ENCODE data around the gene C4orf54.

The C4orf54 gene

DNA sequence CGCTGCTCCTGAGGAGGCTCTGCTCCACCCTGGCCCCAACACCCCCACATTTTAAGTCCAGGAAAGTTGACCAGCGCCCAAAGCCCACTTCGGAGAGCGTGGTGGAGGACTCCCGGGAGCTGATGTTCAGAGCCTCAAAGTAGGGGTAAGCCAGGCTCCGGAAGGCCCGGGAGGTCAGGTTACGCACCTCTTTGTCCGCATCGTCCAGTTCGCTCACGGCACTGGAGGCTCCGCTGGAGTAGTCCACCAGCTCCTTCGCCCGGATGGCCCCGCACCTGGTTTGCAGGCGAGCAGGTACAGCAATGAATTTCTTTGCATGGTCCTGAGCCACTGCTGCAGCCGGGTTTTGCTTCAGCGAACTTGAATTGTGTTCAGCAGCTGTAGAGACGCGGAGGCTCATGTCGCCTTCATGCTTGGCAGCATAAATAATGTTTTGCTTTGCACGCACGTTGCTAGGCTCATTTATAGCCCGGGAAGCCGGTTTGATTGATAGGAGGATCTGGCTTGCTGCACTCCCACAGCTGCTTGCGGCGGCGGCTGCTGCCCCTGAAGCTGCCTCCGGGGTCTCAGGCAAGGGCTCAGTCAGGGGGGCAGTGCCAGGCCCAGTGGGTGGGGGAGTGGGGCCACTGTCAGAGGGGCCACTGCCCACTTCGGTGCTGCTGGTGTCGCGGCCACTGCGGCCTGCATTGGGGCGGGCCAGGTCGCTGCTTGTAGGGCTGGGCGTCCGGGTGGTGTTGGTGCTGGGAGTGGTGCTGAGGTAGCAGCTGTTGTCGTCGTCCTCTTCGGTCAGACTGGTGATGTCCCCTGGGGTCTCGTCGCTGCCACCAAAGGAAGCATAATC lies 4.8 kb downstream of the C4orf54 start:
- DNase-seq (ENCODE audit: low read depth): no peak

DNA sequence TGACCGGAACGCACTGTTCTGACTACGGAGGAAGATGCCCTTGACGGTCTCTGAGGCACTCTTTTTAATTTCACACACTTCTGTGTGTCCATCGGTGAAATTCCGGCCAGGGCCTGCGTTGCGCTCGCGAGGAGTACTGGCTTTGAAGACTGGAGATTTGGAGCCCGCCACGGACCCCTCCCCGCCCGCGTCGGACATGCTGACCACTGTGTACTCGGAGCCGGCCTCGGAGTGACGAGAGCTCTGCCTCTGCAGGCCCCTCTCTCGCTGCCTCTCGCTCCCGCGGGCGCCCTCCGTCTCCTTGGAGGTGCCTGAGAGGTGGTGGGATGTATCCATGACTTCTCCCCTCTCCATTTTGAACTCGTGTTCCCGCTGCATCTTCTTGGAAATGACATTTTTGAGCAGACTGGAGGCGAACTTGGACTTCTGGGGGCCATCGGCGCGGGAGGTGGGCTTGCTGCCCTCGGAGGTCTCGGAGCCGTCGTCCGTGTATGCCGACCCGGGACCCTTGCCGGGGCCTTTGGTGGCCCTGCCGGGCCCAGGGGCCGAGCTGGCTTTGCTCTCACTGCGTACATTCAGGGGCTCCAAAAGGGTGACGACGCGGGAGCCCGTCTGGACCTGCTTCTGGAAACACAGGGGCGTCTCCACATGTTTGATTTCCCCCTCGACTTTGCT lies 5.7 kb downstream of the C4orf54 start:
- no peak for DNase-seq (ENCODE audit: low read depth)

DNA sequence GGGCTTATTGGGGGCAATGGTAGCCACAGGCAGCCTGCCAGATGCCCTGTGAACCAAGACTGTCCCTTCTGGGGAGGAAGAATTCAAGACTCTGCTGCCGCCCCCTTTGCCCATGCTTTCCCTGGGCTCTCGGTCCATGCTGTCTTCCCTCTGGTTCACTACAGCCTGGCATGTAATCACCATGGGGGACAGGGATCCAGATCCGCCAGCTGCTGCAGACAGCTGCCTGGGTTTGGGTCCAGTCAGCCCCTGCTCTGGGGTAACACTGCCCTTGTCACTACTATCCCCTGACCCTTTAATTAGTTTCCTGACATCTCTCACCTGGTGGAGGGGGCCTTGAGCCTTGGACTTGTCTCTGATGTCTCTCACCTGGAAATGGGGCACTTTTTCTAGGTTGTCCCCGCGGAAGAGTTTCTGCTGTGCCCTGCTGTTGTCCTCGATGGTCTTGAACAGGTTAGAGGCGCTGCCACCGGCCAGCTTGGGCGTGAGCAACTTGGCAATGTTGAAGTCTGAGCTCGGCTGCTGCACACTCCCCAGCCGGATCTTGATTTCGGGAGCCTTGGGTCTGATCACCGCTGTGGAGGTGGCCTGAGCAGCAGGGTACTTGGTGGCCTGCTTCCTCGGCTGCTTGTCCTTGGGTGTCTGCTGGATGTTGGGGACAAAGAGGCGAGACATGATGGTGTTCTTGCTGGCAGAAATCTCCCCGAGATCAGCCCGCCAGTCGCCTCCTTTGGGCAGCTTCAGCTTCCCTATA lies 6.4 kb downstream of the C4orf54 start:
- DNase-seq (ENCODE audit: low read depth): no peak

DNA sequence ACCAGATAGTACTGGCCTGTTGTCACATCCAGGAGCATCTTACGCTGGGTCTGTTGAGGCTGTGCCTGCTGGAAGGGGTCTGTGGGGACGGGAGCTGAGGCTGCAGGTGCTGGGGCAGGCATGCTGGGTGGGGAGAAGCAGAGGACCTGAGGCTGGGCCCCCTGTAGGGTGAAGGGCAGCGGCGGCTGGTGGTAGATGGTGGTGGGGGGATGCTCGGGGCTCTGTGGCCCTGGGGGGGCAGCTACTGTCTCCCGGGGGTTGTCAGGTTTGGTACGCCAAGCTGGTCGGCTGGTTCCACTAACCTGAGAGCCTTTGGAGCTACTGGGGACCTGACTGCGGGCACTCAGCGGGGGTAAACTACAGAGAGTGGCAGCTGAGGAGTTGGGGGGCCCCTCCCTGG lies 7.8 kb downstream of the C4orf54 start:
- no peak for DNase-seq (ENCODE audit: low read depth)

DNA sequence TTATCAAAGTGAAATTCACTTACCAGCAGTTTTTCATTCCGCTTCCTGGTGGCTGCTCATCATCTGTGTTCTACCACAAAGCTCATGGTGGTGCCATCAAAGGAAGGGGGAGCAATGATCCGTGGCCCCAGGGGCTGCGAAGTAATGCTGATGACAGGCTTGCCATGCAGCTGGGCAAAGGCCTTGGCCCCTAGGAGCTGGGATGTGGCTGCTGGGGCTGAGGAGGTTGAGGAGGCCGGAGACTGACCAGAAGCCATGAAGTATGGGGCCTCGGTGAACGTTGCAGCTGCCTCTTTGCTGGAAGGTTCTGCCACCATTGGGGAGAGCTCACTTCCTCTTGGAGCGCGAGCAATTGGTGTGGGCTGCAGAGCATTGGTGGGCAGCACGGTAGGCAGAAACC lies 8.4 kb downstream of the C4orf54 start:
- no peak for DNase-seq (ENCODE audit: low read depth)

DNA sequence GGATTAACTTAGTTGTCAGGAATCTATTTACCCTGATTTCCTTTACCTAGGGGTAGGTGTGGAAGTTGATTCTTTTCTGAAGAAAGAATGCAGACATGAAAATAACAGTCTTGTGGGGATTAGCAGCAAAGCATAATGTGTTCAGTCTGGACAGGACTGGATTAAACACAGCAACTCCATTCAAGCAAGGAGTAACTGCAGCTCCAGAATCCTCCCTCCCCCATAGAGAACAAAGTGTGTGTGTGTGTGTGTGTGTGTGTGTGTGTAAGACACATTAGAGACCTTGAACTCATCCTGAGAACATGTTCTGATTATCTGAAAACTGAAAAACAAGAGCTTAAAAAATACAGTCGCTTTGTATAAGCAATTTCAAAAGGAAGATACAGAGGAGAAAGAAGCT lies 9.3 kb downstream of the C4orf54 start:
- no peak for DNase-seq (ENCODE audit: low read depth)

DNA sequence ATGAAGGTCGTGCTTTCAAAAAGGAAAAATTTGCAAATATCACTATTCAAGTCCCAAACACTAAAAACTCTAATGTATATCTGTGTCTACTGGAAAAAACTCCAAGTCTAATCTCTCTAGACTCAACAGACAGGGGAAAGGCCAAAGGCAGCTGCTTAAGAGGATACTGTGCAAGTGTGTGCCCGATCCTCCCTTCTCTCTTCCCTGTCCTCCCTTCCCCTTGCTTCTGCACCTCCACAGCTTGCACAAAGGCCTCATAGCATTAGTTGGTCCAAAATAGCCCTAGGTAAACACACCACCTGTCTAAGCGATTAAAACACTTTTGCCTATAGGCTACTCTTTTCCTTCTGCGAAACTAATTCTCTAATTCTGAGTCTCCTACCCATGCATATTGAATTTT lies 10.6 kb downstream of the C4orf54 start:
- no peak for DNase-seq (ENCODE audit: low read depth)

DNA sequence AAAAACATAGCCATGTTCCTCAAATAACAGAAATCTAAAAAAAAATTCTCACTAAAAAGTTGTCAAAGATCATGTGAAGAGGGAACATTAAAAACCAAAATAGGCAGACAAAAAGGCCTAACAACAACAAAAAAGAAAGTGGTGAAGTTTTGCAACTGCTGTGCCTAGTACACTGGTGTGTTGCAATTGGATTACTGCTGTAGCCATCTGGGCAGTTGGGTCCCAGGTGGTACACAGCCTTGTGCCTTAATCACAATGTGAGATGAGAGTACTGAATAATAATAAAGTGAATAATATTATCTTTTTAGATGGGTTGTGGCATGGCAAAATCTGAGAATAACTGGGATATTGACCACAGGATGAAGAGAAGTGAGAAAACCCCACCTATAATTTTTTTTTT lies 12.0 kb downstream of the C4orf54 start:
- no peak for DNase-seq (ENCODE audit: low read depth)

DNA sequence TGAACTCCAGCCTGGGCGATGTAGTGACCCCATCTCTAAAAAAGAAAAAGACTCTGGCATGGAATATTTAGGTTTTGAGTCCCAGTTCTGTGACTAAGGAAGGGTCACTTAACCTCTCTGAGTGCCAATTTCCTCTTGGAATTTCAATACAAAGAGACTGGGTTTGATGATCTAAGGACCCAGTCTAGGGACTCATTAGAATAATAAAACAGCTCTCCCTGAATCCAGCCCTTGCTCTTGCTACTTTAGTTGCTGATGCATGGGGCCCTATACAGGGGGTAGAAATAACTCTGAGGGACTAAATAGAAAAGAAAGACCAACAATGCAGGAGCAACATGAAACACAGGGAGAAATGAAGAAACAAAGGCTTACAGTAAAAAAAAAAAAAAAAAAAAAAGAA lies 12.6 kb downstream of the C4orf54 start:
- no peak for DNase-seq (ENCODE audit: low read depth)

DNA sequence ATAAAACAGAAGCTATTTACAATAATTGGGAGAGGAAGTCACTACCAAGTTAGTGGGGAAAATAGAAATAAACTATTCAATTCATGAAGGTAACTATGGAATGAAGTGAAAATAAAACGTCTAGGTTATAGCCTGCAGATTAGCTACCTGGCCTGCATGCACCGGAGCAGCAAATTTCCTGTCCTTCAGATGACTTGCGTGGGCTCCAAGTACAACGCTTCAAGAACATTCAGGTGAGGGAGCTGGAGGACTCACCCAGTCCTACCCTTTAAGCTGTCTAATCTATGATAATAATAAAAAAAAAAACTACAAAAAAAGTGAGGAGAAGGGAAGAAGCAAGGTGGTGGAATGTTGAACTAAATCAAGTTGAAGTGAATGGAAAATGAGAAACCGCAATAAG lies 13.2 kb downstream of the C4orf54 start:
- DNase-seq (ENCODE audit: low read depth): no peak

DNA sequence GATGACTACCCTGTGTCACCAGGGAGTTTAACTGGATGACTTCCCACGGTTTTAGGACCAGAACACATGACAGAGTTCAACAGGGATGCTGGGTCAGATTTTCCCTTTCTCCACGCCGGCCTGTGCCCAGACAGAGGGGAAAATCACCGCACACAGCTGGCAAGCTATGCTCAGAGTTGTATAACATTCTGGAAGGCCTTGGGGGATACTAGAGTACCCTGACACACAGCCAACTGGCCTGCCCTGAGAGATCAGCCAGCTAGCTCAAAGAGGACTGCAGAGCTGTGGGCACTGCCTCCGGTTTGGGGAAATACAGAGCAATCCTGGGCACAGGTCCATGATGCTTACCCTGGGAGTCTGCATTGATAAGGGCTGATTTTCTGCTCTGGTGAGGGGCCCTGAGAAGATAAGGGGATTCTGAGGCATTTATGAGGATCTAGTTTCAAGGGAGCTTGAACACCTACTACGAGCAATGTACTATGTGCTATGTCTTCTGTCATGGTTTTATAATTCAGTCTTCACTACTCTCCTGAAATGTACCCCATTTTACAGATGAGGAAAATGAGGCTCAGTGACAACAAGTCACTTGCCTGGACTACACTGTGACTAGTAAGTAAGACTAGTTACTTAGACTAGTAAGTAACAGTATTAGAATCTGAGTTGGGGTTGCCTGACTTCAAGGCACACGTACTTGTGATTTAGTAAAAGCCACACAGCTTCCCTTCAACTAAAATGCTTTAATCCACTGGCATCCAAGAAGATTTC lies 14.7 kb downstream of the C4orf54 start:
- DNase-seq (ENCODE audit: low read depth): no peak

DNA sequence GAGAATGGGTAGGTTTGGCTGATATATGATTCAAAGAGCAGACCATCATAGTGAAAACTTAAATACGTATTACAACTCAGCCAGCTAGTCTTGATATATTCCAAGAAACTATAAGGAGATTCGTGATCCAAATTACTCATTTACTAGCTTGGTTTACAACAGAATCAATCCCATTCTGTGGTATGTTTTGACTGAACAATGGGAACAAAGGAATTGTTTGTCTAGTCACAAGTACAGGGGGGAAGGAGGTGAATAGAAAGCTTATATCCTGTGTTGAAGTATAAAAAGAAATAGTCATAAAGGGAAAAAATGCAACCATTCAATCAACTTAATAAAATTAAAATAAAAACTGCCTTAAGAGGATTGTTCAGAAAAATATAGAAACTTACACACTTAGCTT lies 17.0 kb downstream of the C4orf54 start:
- DNase-seq (ENCODE audit: low read depth): no peak

DNA sequence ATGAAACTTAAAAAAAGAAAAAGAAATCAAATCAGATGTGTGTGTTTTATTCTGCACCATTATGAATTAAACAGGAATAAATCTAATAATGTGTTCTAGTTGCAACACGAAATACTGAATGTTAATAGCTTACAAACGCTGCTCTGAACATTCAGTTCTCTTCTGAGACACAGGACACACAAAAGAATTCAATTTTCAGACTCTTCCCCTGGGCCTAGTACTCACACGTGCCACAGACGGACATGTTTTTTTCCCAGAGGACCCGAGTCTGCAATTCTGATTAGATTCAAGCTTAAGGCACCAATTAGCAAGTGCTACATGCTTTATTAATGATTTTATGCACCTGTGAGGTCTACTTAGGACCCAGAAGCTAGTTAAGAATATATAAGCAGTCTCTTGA lies 20.5 kb downstream of the C4orf54 start:
- DNase-seq (ENCODE audit: low read depth): no peak

DNA sequence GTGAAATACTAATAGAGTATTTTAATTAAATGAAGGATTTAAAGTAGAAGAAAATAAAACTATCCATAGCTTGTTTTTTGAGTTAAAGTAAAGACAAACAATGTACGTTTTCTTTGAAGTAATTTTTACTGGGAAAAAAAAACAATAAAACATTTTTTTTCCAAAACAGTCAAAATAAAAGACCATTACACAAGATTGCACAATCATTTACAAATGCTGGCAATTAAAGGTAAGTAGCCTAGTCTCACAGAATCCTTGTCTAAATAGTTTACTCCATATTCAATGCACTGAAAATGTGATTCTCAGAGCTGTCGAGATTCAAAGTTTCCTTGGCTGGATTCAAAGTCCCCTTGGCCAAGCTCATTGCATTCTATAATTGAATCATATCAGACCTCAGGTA lies 21.2 kb downstream of the C4orf54 start:
- no peak for DNase-seq (ENCODE audit: low read depth)

DNA sequence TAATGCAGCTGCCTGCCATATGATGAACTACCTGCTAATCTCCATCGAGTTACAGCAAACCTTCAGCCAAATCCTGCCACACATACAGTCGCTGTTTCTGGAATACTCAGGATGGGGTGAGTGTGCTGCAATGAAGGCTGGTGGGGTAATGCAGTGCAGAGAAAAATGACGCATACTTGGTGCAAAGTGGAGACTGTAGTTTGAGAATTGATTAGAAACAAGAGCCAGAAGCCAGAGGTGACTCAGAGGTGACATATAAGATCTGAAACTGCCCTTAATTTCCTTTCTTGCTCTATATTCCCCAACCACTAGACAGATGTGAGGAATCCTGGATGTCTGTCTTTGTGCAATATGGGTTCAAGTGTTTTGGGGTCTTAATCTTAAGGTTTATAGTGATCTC lies 22.0 kb downstream of the C4orf54 start:
- DNase-seq (ENCODE audit: low read depth): no peak

DNA sequence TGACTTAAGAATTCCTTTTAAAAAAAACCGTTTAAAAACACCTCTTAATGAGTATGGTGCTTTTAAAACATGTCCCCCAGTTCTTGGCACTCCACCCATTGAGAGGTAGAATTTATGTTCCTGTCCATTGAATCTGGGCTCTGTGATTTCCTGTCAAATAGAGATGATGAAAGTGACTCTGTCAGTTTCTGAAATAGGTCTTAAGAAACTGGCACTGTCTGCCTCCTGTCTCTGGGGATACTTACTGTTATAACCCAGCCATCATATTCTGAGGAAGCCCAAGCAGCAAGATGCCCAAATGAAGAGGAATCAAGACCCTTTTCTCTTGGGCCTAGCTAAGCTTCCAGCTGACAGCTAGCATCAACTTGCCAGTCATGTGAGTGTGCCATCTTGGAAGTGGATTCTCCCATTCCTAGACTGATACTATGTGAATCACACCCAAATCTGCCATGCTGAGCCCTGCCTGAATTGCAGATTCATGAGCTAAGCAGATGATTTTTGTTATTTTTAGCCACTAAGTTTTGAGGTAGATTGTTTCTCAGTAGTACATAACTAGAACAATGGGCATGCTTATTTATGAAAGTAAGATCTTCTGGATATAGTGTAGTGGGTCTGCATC lies 22.8 kb downstream of the C4orf54 start:
- DNase-seq (ENCODE audit: low read depth): no peak

DNA sequence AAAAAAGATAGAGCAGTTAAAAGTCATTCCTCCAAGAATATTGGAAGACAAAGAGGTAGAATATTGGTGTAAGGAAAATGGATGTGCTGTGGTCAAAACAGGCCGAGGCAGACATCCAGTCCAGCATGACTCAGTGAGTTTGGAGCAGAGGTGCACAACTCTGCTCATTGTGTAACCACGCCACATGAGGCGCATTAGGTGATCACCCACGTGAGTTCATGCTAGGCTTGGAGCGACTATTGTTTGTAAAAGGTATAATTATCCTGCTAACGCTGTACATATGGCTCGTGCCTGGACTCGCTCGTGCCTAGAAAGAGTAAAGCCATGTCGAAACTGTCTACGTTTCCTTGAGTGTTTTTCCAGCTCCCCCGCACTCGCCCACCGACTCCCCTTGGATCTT lies 23.9 kb downstream of the C4orf54 start:
- DNase-seq (ENCODE audit: low read depth): no peak

DNA sequence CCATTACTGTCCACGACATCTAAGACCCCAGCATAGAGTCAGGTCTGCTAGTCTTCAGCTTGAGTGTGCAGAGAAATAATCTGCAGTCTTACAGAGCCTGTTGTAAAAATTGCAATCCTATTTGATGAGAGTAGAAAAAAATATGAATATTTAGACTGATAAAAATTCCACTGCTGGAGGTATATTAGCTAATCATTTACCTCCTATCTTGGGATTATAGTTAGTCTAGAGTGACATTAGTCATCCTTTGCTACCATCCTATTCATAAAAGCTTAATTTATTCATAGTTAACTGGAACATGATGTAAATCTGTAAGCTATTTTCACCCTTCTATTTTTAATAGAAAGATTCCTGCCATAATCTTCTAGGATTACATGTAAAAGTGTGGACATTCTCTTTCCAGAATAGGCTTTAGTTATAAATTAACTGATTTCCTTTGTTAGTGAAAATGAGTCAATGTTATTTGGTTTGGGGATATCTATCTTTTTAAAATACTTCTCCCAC lies 26.7 kb downstream of the C4orf54 start:
- DNase-seq (ENCODE audit: low read depth): no peak

DNA sequence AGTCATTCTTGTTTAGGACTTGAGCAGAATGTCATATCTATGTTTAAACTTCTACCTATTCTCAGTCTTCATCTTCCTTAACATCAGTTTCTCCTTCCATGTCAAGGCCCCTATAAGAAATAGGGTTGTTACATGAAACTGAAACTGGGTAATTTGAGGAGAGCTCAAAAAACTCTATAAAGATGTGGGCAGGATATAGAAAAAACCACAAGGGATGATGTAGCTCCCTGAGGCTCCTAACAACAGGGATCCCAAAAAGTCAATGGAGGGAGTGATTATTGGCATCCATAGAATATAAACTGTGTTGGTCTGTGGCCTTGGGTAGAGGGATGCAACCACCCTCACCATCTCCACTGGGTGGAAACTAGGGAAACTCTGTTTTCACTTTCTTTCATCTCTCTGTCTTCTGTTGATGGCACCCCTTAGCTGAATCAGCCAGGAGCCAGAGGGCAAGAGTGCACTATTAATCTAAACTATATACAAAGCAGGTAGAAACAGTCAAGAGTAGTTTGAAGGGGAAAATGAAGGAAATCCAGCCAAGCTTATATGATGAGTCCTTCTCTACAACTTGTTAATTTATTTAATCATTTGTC lies 27.6 kb downstream of the C4orf54 start:
- DNase-seq (ENCODE audit: low read depth): no peak

DNA sequence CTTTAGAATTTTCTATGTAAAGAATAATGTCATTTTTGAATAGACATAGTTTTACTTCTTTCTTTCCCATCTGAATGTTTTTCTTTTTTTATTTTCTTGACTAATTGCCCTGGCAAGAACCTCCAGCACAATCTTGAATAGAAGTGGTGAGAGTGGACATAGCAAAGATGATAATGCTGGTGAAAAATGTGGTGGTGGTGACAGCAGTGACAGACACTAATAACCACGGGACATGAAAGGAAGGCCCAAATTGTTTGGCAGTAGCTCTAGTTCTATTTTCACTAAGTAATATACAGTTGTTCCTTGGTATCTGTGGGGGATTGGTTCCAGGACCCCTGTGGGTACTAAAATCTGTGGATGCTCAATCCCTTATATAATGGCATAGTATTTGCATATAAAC lies 29.6 kb downstream of the C4orf54 start:
- no peak for DNase-seq (ENCODE audit: low read depth)

DNA sequence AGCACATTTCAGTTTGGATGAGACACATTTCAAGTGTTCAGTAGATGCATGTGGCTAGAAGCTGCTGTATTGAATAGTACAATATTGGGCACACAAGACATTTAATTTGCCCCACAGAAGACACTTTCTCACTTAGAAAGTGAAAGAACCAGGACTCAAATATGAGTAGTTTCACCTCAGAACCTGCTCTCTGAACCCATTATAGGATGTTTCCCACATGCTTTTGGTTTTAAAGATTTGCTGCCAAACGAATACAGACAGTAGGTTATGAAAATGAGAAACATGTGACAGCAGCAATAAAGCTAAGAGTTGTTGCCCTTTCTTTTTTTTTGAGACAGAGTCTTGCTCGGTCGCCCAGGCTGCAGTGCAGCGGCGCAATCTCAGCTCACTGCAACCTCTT lies 32.3 kb downstream of the C4orf54 start:
- no peak for DNase-seq (ENCODE audit: low read depth)
